Chondrocyte (in vitro differentiated cells): ENCODE data around the gene PREB. TPM values are rescaled to one million over a fixed set of nuclear protein-coding genes. Genes with fewer than 3 reads are reported as not detected.

Experiments used
- DNase-seq: peaks from one replicate; pipeline ENCODE4 v3.0.0; 2021; ENCODE audit warnings: mixed read lengths, low spot score
- H3K27ac Mint-ChIP-seq: one replicate; pipeline ENCODE4 v1.8.0; 2021; ENCODE audit warnings: mild to moderate bottlenecking, moderate library complexity, mixed read lengths; ENCODE audit not compliant: unreplicated experiment
- H3K27me3 Mint-ChIP-seq: 2 replicates; pipeline ENCODE4 v1.8.0; 2021; ENCODE audit warnings: low read depth, mixed read lengths
- H3K36me3 Mint-ChIP-seq: 2 replicates; pipeline ENCODE4 v1.8.0; 2021; ENCODE audit warnings: low read depth, mixed read lengths
- H3K4me1 Mint-ChIP-seq: 2 replicates; pipeline ENCODE4 v1.8.0; 2021; ENCODE audit warnings: low read depth, mild to moderate bottlenecking, mixed read lengths
- H3K4me3 Mint-ChIP-seq: one replicate; pipeline ENCODE4 v1.8.0; 2021; ENCODE audit warnings: mild to moderate bottlenecking, moderate library complexity, mixed read lengths; ENCODE audit not compliant: unreplicated experiment
- H3K9me3 Mint-ChIP-seq: 2 replicates; pipeline ENCODE4 v1.8.0; 2021; ENCODE audit warnings: low read depth, mixed read lengths
- total RNA-seq: library from RNA; stranded (reverse); gene quantifications from 3 replicates; pipeline ENCODE4 v1.2.1, GENCODE V29; 2021
- TF ChIP-seq, protein P1 (sequence below): fragments of 200-600 bp; sonication (generic); IDR thresholded peaks from 2 replicates; pipeline ENCODE4 v1.5.0; 2021; ENCODE audit warnings: antibody characterized with exemption, mild to moderate bottlenecking, moderate library complexity

Gene PREB
- total RNA-seq, 1 donor from 2014 or later: 49.4 TPM

GRCh38 chr2:27108221-27108620, 26.2 kb downstream of the PREB start:
- peaks cover 7% of the 10 kb centered on the region for H3K4me1 Mint-ChIP-seq
- no peak overlapping the region for H3K27ac Mint-ChIP-seq
- H3K27me3 Mint-ChIP-seq: no peaks in the 10 kb centered on the region
- H3K4me3 Mint-ChIP-seq: no peak overlapping the region
- peaks cover 3% of the 10 kb centered on the region for H3K36me3 Mint-ChIP-seq
- TF ChIP-seq, protein P1, sequence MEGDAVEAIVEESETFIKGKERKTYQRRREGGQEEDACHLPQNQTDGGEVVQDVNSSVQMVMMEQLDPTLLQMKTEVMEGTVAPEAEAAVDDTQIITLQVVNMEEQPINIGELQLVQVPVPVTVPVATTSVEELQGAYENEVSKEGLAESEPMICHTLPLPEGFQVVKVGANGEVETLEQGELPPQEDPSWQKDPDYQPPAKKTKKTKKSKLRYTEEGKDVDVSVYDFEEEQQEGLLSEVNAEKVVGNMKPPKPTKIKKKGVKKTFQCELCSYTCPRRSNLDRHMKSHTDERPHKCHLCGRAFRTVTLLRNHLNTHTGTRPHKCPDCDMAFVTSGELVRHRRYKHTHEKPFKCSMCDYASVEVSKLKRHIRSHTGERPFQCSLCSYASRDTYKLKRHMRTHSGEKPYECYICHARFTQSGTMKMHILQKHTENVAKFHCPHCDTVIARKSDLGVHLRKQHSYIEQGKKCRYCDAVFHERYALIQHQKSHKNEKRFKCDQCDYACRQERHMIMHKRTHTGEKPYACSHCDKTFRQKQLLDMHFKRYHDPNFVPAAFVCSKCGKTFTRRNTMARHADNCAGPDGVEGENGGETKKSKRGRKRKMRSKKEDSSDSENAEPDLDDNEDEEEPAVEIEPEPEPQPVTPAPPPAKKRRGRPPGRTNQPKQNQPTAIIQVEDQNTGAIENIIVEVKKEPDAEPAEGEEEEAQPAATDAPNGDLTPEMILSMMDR: no peak
- H3K9me3 Mint-ChIP-seq: no peaks in the 10 kb centered on the region
- no peak for DNase-seq

GRCh38 chr2:27105981-27106380, 28.5 kb downstream of the PREB start:
- H3K4me3 Mint-ChIP-seq: no peak overlapping the region
- peaks cover 3% of the 10 kb centered on the region for H3K36me3 Mint-ChIP-seq
- DNase-seq: no peak
- H3K27ac Mint-ChIP-seq: no peak overlapping the region
- peaks cover 7% of the 10 kb centered on the region for H3K4me1 Mint-ChIP-seq
- peaks cover 1% of the 10 kb centered on the region for H3K27me3 Mint-ChIP-seq
- no peaks in the 10 kb centered on the region for H3K9me3 Mint-ChIP-seq
- TF ChIP-seq, protein P1: no peak

DNA sequence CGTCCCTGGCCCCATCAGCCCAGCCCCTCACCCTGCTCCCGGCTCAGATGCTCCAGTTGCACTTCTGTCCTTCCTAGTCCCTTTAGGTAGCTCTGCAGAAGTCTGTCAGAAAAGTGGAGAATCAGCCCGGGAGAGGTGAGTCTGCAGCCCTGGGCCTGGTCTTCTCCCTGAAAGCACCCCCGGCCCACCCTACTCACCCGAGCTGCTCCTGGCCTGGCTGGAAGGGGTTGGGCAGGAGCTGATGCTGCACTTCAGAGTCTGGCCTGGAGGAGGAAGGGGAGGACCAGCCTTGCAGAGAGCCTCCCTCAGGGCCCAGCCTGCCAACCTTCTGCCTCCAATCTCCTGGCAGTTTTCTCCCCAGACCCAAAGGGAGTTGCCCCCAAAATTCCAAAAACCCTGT, 32.1 kb downstream of the PREB start:
- Mint-ChIP-seq H3K36me3 (peaks cover 3% of the 10 kb centered on the region), H3K9me3 (no peaks in the 10 kb centered on the region), H3K4me1 (peaks cover 7% of the 10 kb centered on the region), H3K27ac (no peak overlapping the region), H3K27me3 (peaks cover 1% of the 10 kb centered on the region), H3K4me3 (no peak overlapping the region)
- TF ChIP-seq, protein P1: no peak
- no peak for DNase-seq

- Mint-ChIP-seq H3K36me3 (peaks cover 3% of the 10 kb centered on the region), H3K27ac (no peak overlapping the region), H3K4me3 (no peak overlapping the region), H3K4me1 (peaks cover 9% of the 10 kb centered on the region), H3K9me3 (no peaks in the 10 kb centered on the region), H3K27me3 (peaks cover 1% of the 10 kb centered on the region)
- no peak for DNase-seq
- TF ChIP-seq, protein P1: no peak
Observed at GRCh38 chr2:27100036-27100435, 34.4 kb downstream of the PREB start.

GRCh38 chr2:27099334-27099955, 35.0 kb downstream of the PREB start:
- H3K27ac Mint-ChIP-seq: no peak overlapping the region
- peaks cover 9% of the 10 kb centered on the region for H3K4me1 Mint-ChIP-seq
- H3K36me3 Mint-ChIP-seq: peaks cover 3% of the 10 kb centered on the region
- no peak for DNase-seq
- H3K27me3 Mint-ChIP-seq: peaks cover 1% of the 10 kb centered on the region
- H3K9me3 Mint-ChIP-seq: no peaks in the 10 kb centered on the region
- TF ChIP-seq, protein P1: no peak
- no peak overlapping the region for H3K4me3 Mint-ChIP-seq
